ENCODE data around the gene FAM168B. TPM values are rescaled to one million over a fixed set of nuclear protein-coding genes. Genes with fewer than 3 reads are reported as not detected.

The FAM168B gene
- total and polyA plus RNA-seq, 12 donors, result 15.7 to 139 (median 95.9) TPM

- H3K27me3 ChIP-seq, result no peaks in the 10 kb centered on the region
- 86 to 93% (median 89%) methylated on average over 11 of the region's 11 CpGs for WGBS, 4 donors
- no peak for DNase-seq
- H3K27ac ChIP-seq, result no peak overlapping the region
- H3K4me1 ChIP-seq (replicated peaks in 1 of 2), result no peaks in the 10 kb centered on the region
- no peaks in the 10 kb centered on the region for H3K36me3 ChIP-seq (replicated peaks in 1 of 2)
- TF ChIP-seq POLR2A (IDR thresholded peaks at IDR 0.05), result no peak
- no peak for TF ChIP-seq CTCF (IDR thresholded peaks at IDR 0.05)
- intact Hi-C loops (cut with DNase I), result no loop called here
- no peak overlapping the region for H3K4me3 ChIP-seq
- no peaks in the 10 kb centered on the region for H3K9me3 ChIP-seq (replicated peaks in 1 of 3)
Observed at GRCh38 chr2:131004446-131005209, 88.6 kb downstream of the FAM168B start.

GRCh38 chr2:130998561-130998960 is 94.7 kb downstream of the FAM168B start:
- no peaks in the 10 kb centered on the region for H3K36me3 ChIP-seq (replicated peaks in 1 of 2)
- H3K27ac ChIP-seq, result no peak overlapping the region
- DNase-seq, result no peak
- H3K4me1 ChIP-seq (replicated peaks in 1 of 2), result no peaks in the 10 kb centered on the region
- intact Hi-C loops (cut with DNase I), result no loop called here
- 66 to 82% (median 73%) methylated on average over 6 of the region's 6 CpGs for WGBS, 4 donors
- no peaks in the 10 kb centered on the region for H3K27me3 ChIP-seq
- no peak overlapping the region for H3K4me3 ChIP-seq
- no peaks in the 10 kb centered on the region for H3K9me3 ChIP-seq (replicated peaks in 1 of 3)
- no peak for TF ChIP-seq POLR2A (IDR thresholded peaks at IDR 0.05)
- TF ChIP-seq CTCF (IDR thresholded peaks at IDR 0.05), result no peak

Other genes starting within 250 kb of the FAM168B start
- 100 to 1,000 TPM in 4 of 9 donors, 10 to 100 TPM in 5; 75.1 to 214 (median 99.3) TPM for gene PLEKHB2, start 11.9 kb upstream of the FAM168B start, total RNA-seq
- 100 to 1,000 TPM in 1 of 3 donors, 10 to 100 TPM in 2; 16.1 to 181 (median 23.1) TPM for gene PLEKHB2, start 11.9 kb upstream of the FAM168B start, polyA plus RNA-seq
- under 1 TPM in 4 of 9 donors, not detected in 5; 0.11 to 0.17 (median 0.15) TPM for gene POTEE, start 116.1 kb upstream of the FAM168B start, total RNA-seq
- gene POTEE, start 116.1 kb upstream of the FAM168B start, polyA plus RNA-seq, result under 1 TPM in 1 of 3 donors, not detected in 2; 0.04 TPM

Data from adrenal gland (tissue), 12 donors.